SK-N-SH (cell line): ENCODE data around the gene SS18.

Source experiments
- CTCF ChIP-seq: fragments of 200-600 bp; sonication (generic); IDR thresholded peaks from 2 replicates; pipeline ENCODE4 v1.6.1; 2017; ENCODE audit warnings: antibody characterized with exemption, mild to moderate bottlenecking, moderate library complexity
- FOSL2 ChIP-seq: IDR thresholded peaks from 2 replicates; pipeline ENCODE4 v1.4.0; 2012; ENCODE audit warnings: low read depth, mild to moderate bottlenecking, moderate library complexity, borderline replicate concordance
- FOXM1 ChIP-seq: IDR thresholded peaks from 2 replicates; pipeline ENCODE4 v1.4.0; 2012; ENCODE audit warnings: low read depth, mild to moderate bottlenecking
- POLR2AphosphoS5 ChIP-seq: IDR thresholded peaks from 2 replicates; pipeline ENCODE4 v1.6.1; 2012; ENCODE audit warnings: low read depth, low read length
- SIN3A ChIP-seq: IDR thresholded peaks from 2 replicates; pipeline ENCODE4 v1.6.1; 2012; ENCODE audit warnings: low read depth, mild to moderate bottlenecking, low read length, moderate library complexity, borderline replicate concordance
- TAF1 ChIP-seq: IDR thresholded peaks from 2 replicates; pipeline ENCODE4 v1.6.1; 2012; ENCODE audit warnings: low read depth, mild to moderate bottlenecking, low read length, moderate library complexity, borderline replicate concordance
- TF ChIP-seq, protein P1 (sequence below): IDR thresholded peaks from 2 replicates; pipeline ENCODE4 v1.4.0; 2012; ENCODE audit warnings: low read depth, borderline replicate concordance

DNA sequence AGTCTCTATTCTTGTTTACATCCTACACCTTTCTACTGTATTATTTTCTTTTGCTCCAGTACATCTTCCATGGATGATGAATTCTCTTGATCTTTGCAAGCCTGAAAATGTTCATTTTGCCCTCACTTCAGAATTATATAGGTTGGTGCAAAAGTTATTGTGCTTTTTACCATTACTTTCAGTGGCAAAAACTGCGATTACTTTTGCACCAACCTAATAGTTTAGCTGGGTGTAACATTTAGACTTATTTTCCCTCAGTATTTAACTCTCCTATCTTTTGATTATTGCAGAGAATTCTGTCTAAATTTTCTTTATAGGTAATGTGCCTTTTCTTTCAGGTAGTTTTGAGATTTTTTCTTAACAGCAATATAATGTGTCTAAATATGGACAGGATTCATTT lies 81.8 kb downstream of the SS18 start:
- TF ChIP-seq, protein P1, sequence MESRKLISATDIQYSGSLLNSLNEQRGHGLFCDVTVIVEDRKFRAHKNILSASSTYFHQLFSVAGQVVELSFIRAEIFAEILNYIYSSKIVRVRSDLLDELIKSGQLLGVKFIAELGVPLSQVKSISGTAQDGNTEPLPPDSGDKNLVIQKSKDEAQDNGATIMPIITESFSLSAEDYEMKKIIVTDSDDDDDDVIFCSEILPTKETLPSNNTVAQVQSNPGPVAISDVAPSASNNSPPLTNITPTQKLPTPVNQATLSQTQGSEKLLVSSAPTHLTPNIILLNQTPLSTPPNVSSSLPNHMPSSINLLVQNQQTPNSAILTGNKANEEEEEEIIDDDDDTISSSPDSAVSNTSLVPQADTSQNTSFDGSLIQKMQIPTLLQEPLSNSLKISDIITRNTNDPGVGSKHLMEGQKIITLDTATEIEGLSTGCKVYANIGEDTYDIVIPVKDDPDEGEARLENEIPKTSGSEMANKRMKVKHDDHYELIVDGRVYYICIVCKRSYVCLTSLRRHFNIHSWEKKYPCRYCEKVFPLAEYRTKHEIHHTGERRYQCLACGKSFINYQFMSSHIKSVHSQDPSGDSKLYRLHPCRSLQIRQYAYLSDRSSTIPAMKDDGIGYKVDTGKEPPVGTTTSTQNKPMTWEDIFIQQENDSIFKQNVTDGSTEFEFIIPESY, result no peak
- TF ChIP-seq FOXM1, result no peak
- TF ChIP-seq CTCF, result no peak
- TF ChIP-seq SIN3A, result no peak
- no peak for TF ChIP-seq POLR2AphosphoS5
- TF ChIP-seq FOSL2, result no peak
- no peak for TF ChIP-seq TAF1
